Islet precursor cell (in vitro differentiated cells): Measurements from ENCODE around the gene KLK4.
"Not testable (repeated sequence)": the region's sequence is repeated elsewhere in the genome, so short reads cannot be mapped to it uniquely, and the experiment has no call there.

Source experiments
- DNase-seq: peaks from one replicate; pipeline ENCODE4 v3.0.0-alpha.2; 2018

The KLK4 gene

GRCh38 chr19:50912727-50913716 is 1.8 kb upstream of the KLK4 start:
- peak; percentile 65 for DNase-seq

GRCh38 chr19:50912102-50912599 is 956 bp upstream of the KLK4 start:
- no peak for DNase-seq

GRCh38 chr19:50910722-50911121 is 473 bp downstream of the KLK4 start:
- no peak for DNase-seq

GRCh38 chr19:50909240-50910070 is 1.7 kb downstream of the KLK4 start:
- DNase-seq, result peak; percentile 96

GRCh38 chr19:50908336-50908735 is 2.9 kb downstream of the KLK4 start:
- DNase-seq, result no peak

GRCh38 chr19:50906217-50906616 is 5.0 kb downstream of the KLK4 start:
- peak; percentile 63 for DNase-seq

GRCh38 chr19:50902640-50903039 is 8.6 kb downstream of the KLK4 start:
- DNase-seq, result no peak

- DNase-seq, result no peak
These were observed 11.6 kb downstream of the KLK4 start for GRCh38 chr19:50899569-50899968.

- no peak for DNase-seq
These were observed 13.2 kb downstream of the KLK4 start for GRCh38 chr19:50898018-50898417.

GRCh38 chr19:50897612-50898011 is 13.6 kb downstream of the KLK4 start:
- DNase-seq, result no peak

GRCh38 chr19:50897191-50897607 is 14.0 kb downstream of the KLK4 start:
- DNase-seq, result no peak

GRCh38 chr19:50896591-50897190 is 14.5 kb downstream of the KLK4 start:
- DNase-seq, result no peak

- not testable (repeated sequence) for DNase-seq
These were observed 15.1 kb downstream of the KLK4 start for GRCh38 chr19:50896089-50896590.

GRCh38 chr19:50894478-50895356 is 16.5 kb downstream of the KLK4 start:
- DNase-seq, result no peak

GRCh38 chr19:50893047-50893736 is 18.0 kb downstream of the KLK4 start:
- no peak for DNase-seq

GRCh38 chr19:50891253-50891625 is 20.0 kb downstream of the KLK4 start:
- no peak for DNase-seq

GRCh38 chr19:50890422-50891252 is 20.6 kb downstream of the KLK4 start:
- no peak for DNase-seq

GRCh38 chr19:50889638-50890037 is 21.6 kb downstream of the KLK4 start:
- DNase-seq, result no peak

- no peak for DNase-seq
These were observed 29.0 kb downstream of the KLK4 start for GRCh38 chr19:50882188-50882587.

- DNase-seq, result no peak
These were observed 31.0 kb downstream of the KLK4 start for GRCh38 chr19:50880241-50880640.
